HG03457 (cell line): ENCODE data around the gene PKIG.

Source experiments
- ATAC-seq: cut with Tn5 transposase; IDR thresholded peaks from one replicate; pipeline ENCODE4 v1.9.1; 2021; ENCODE audit warnings: moderate number of reproducible peaks; ENCODE audit not compliant: unreplicated experiment

Gene PKIG

DNA sequence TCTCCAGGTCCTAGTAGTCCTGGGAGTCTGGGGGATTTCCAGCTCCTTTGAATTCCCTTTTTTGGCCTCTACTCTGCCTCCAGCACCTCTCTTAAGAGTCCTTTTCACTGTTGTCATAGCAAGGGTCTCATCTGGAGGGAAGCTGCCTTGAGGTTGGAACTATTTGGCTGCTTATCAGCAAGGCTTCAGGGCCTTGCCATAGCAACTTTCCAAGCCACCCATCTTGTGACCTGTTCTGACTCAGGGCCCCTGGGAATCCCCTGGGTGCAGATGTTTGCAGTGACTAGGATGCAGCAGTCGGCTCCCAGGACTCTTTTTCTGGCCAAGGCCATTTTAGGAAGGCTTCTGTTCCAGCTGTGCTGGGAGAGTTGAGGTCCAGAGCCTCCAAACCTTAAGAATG lies 12.4 kb downstream of the PKIG start:
- ATAC-seq = no peak

DNA sequence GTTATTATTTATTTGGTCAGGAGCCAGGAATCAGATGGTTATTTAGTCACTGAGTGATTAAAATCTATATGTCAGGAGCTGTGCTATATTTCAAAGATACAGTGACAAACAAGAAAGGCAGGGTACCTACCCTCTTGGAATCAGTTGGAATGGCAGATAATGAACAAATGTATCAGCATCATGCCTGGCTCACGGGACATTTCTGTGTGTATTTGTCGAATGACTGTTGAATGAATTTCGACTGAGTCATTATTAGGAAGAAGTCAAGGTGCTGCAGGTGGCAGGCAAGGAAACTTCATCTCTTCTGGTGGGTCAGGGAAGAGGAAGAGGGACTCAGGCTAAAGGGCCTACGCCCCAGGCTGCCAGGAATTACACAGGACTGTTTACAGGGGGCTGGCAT lies 13.6 kb downstream of the PKIG start:
- no peak for ATAC-seq

DNA sequence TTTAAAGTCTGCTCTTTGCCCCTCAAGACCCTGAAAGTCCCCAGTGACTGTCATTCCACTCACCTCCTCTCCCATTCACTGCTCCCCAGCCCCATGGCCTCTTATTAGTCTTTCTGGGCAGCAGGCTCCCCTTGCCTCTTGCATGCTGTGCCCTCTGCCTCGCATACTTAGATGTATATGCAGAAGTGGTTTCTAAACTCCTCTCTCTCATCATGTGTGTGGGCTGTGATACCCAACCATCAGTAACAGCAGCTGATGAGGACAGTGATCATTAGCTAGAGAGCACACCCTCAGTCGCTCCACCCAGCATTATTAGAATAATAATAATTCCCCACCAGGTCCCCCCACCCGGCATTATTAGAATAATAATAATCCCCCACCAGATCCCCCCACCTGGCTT lies 14.5 kb downstream of the PKIG start:
- no peak for ATAC-seq

DNA sequence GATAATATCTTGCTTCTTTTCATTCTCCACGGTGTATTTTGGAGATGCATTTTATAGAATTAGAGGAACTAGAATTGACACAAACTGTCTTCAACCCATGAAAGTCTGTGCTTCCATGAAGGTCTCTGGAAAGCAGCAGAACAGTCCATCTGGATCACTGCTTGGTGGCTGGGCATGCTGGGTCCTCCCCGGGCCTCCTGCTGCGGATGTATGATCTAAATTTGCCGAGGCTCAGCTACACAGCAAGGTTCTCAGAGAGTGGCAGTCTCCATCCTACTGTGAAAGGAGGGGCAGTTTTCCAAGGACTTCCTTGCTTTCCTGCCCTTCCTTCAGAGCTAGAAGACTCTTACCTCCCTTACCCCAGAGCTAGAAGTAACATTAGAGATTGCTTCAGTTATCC lies 15.1 kb downstream of the PKIG start:
- no peak for ATAC-seq

DNA sequence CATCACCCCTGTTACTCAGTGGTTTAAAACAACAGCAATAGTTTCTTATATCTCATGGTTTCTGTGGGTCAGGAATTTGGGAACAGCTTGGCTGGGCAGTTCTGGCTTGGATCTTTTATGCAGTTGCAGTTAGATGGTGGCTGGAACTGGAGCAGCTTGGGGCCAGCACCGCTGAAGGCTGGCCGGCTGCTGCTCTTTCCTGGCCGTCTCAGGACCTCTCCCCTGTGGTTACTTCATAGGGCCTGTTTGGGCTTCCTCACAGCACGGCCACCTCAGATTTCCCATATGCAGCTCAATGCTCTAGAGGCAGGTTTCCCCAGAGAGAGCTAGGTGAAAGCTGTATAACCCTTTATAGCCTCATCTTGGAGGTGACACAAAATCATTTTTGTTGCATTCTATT lies 15.6 kb downstream of the PKIG start:
- no peak for ATAC-seq

DNA sequence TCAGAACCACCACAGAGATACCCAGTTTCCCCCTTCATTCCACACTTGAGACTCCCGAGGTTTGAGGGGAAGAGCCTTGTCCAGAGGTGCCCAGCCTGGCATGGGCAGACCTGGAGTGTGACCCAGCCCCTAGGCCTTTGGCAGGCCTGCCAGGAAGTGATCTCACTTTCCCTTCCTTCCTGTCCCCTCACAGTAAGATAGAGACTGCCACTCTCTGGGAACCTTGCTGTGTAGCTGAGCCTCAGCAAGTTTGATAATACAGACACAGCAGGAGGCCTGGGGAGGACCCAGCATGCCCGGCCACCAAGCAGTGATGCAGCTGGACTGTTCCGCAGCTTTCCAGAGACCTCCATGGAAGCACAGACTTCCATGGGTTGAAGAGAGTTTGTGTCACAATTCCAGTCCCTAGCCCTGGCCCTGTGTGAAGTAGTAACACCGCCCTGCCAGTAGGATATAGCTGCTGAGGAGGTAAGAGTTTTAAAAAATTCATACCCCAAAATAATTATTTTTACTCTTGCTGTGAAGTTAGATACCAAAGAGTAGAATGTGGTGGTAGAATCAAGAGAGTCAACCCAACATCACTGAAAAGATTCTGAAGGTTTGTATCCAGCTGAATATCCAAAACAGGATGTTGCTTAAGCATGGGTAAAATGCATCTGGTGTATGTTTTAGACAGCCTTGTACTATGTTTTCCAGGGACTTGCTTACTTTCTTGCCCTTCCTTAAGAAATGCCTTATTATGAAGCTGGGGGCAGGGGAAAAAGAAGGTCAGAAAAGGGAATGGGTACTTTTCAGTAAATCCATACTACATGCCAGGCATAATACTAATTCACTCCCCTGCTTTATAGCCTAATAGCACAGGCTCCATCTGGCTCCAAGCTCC lies 16.3 kb downstream of the PKIG start:
- ATAC-seq = no peak

DNA sequence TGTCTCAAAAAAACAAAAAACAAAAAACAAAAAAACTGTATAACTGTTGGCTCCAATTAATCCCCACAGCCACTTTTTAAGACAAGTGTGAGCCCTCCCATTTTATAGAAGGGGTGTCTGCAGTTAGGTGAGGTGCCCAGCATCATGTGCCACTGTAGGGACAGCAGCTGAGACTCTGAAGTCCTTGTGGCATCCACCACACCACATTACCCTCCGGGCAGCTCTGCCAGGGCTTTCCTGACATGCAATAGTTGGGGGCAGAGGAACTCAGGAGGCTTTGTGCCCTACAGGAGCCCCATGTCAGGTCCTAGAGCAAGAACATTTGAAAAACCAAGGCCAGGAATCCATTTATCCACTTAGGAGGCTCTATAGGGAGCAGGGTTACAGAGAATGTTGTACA lies 17.3 kb downstream of the PKIG start:
- ATAC-seq = no peak

DNA sequence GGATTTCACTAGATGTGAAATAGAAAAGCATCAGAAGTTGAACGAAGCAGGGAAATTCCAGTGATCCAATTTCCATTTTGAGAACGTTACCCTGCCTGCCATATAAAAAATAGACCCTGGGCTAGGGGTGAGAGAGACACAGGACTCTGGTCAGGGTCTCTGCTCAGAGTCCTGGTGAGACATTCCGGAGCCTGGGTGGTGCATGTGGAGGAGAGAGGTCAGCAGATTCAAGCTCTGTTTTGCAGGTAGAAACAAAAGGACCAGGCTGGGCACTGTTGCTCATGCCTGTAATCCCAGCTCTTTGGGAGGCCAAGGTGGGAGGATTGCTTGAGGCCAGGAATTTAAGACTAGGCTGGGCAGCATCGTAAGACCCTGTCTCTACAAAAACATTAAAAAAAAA lies 17.9 kb downstream of the PKIG start:
- ATAC-seq = no peak

DNA sequence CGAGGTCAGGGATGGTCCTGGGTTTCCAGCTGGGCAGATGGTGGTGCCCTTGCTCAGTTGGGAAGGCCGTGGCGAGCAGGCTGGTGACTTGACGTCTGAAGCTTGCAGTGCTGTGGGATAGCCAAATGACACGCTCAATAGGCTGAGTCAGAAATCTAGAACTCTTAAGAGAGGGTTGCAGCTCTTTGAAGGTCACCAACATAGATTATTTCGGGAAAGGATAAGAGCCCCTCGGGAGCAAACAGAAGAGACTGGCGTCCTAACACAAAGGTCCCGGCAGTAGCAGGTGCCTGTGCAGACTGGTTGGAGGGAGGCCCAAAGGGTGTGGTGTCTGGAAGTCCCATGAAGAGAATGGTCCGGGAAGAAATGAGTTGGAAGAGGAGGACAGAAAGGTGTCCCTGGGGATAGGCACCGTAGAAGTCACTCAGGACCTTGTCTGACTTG lies 18.4 kb downstream of the PKIG start:
- no peak for ATAC-seq

DNA sequence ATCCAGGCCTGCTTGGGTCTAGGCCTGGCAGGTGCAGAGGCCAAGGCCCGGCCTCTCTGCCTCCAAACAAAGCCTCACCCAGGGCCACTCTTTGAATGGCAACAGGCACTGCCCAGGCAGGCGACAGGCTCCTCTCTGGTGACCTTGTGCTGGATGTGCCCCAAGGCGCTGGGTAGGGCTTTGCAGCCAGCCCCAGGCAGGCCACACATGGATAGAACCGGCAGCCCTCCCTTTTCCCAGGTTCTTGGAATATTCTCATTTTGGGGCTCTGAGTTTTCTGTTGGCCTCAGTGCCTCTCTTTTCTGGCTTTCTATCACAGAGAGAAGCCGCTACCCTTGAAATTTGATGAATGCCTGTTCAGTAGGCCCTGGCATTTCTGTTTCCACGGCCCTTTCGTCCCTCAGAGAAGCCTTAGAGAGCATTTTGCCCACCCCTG lies 18.9 kb downstream of the PKIG start:
- ATAC-seq = no peak

DNA sequence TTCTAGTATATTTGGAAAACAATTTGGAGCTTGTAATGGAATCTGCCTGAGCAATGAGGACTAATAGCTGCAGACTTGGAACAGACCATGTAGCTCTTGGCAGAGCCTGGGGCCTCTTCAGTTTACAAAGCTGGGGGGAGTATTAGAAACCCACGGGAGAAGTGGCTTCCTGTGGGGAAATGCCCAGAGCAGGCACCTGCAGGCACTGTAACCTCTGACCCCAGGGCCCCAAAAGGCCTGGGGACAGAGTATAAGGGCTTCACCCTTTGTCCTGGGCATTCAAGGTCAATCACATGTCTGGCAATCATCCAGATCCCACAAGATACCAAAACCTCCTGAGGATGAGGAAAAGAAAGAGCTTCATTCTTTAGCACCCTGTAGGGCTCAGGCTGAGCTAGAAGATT lies 19.4 kb downstream of the PKIG start:
- no peak for ATAC-seq

DNA sequence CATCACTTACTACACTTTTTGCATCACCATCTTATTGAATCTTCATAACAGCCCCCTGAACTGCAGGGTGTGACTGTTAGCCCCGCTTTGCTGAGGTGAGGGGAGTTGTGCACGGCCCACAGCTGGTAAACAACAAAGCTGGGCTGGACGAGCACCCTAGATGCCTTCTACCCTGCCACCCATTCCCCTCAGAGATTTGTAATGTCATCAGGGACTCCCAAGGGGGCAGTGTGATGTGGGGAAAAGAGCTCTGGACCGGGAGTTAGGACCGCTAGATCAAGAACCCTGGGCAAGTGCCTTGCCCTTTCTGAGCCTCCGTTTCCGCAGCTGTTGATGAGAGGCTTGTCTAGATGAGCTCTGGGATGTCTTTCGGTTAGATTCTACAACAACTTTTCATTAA lies 20.9 kb downstream of the PKIG start:
- ATAC-seq = no peak

DNA sequence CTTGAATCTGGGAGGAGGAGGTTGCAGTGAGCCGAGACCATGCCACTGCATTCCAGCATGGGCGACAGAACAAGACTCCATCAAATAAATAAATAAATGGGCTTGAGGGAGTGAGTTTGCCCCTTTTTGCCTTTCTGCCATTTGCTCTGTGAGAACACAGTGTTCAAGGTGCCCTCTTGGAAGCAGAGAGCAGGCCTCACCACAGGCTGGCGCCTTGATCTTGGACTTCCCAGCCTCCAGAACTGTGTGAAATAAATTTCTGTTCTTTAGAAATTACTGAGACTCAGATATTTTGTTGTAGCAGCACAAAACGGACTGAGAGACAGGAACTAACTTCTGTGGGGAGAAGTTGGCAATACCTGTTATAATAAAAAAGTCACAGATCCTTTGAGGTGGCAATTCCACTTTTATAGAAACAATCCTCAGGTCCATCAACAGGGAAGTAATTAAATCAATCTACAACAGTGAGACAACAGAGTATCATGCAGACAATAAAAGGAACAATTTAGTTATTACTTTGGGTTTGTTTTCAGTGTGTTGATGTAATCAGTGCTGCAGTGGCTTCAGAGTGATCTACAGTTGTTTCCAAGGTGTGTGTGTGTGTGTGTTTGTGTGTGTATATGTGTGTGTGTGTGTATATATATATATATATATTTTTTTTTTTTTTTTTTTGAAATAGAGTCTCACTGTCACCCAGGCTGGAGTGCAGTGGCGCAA lies 24.5 kb downstream of the PKIG start:
- no peak for ATAC-seq

DNA sequence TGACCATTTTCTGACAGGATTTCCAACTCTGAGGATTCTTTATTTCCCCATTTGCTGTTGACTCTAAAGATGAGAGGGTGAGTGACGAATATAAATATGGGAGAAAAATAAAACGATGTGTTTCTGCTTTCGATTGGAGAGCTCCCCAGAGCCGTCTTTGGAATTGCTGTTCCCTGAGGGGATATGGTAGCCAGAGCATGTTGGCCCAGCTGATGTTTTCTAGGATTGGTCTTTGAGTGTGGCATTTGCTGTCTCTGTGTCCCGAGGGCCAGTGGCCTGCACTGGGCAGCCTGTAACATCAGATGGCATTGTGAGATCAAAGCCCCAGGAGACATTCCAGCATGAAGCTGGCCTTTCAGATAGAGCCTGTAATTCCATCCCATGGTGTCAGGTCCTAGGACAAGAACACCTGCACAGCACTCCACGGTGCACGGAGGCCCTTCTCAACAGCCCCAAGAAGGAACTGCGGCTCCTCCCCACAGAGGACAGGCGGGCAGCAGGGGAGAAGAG lies 26.7 kb downstream of the PKIG start:
- ATAC-seq = no peak

DNA sequence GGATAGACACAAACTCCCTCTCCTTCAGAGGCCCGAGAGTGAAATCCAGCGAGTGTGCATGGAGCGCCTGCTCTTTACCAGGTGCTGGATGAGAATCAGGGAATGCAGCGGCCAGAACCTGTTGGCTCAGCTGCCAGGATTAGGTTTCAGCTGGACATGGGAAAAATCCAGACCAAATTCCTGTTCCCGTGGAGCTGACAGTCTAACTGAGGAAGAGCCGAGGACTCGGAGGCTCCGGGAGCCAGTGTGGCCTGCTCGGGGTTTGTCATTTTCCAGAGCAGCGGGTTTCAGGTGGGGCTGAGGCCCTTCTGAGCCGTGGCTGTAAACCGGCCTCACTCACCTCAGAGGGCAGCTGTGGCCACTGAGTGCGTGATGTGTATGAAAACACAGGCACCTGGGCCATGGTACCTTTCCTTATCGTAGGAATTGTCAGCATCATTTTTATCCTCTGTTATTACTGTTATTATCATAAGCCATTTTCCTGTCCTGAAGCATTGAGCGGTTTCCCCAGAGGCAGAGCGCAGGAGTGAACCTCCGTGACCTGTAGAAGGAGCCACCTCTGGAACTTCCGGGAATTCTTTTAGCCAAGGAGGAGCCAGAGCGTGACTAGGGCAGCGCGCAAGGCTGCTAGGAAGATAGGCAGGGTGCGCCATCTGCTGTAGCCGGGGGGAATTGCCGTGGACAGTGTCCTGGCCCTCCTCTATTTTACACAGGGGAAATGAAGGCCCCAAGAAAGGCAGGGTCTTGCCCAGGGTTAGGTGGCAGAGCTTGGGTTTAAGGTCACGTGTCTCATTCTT lies 27.3 kb downstream of the PKIG start:
- no peak for ATAC-seq

DNA sequence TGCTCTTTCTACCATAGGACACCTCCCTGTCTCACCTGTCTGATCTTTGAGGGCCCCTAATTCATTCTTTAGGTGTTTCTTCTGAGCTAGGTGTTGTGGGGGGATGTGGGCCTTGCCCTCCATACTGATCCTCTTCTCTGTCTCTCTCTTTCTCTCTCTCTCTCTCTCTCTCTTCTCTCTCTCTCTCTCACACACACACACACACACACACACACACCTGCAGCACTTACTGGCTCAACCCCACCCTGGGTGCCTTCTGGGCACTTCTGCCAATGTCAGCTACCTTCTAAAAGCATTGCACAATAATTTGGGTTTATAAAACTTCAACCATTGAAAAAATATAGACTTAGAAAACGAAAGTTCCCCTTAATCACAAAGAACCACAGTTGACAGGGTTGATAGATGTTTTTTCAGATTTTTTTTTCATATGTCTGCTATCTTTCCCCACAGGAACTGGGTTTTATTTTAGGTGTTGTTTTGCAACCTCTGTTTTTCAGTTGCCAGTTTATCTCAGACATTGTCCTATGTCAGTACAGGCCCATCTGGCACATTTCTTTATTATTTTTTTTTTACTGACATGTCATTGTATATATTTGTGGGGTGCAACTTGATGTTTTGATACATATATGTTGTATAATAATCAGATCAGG lies 28.1 kb downstream of the PKIG start:
- no peak for ATAC-seq

DNA sequence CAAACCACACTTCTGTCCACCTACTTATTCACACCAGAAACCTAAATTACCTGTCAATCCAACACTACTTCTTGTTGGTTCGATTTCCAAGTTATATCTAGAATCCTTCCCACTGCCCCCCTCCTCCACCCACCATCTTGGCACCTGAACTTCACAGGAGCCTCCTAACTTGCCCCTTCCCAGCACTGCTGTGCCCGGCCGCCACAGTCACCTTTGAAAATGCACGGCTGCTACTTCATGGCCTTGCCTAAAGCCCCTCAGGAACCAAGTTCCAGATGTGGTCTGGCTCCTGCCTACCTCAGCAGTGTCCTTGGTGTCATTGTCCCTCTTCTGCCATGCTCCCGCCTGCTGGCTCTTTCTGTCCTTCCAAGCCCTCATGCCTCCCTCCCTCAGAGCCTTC lies 31.2 kb downstream of the PKIG start:
- no peak for ATAC-seq

DNA sequence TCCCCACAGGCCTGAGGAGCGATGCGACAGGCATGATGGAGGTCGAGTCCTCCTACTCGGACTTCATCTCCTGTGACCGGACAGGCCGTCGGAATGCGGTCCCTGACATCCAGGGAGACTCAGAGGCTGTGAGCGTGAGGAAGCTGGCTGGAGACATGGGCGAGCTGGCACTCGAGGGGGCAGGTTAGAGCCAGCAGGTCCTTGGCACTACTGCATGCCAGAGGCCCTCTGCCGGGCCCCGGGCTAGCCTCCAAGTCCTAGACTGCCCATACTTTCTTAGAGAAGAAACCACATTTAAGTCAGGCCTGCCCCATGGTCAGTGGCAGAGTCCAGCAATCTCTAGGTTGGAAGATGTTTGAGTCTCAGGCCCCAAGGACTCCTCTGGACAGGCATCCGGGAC lies 32.1 kb downstream of the PKIG start:
- no peak for ATAC-seq

DNA sequence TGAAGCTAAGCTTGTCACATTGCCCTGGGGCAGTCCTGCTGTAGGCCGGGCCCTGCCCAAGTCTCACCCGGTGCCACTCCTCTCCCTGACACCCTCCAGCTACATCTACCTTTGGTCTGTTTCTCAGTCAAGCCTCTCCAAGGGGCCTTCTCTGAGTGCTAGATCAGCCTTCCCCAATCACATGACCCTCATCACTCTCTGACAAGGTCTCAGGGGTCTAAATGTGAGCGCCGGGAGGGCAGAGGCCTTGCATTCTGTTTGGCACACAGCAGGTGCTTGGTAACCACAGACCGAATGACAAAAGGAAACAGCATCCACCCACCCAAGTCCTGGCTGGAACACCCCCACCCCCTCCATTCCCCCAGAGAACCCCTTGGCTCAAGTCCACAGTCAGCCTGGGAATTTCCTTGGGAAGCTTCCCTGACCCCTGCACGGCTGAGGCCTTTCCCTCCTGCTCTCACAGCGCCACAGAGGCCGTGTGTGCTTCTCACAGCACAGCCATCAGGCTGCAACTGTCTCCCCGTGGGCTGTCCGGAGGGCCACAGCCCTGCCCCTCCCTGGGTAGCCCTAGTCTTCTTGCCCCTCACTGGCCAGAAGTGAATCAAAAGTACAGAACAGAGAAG lies 32.9 kb downstream of the PKIG start:
- ATAC-seq = no peak

DNA sequence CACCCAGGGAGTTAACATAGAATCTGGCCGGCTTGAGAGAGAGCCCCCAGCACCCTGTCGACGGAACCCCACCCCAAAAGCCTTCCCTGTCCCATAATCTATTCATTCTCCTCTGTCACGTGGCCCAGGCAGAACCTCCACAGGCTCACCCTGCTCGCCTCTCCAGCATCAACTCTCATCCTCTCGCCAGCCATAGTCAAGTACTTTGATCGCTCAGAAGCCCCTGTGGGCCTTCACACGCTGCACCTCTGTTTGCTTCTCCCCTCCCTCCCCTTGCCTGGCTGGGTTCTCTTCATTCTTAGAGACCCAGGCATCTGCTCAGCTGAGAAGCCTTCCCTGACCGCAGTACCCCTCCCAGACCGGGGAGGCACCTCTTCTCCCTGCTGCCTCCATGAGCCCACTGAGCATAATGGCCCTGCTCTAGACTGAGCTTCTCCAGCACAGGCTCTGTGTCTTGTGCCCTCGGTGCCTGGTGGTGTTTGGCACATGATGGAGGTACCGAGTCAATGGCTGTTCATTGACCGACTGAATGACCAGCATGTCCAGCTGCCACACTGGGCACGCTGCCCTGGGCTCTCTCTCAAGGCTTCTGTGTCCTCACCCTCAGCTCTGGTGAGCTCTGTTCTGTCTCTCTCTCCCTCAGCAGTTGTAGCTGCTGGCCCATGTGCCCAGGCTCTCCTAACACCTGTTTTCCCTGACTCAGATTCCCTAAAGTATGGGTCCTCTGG lies 33.7 kb downstream of the PKIG start:
- ATAC-seq = no peak
